ENCODE results near the gene HECW1.

Gene HECW1

GRCh38 chr7:43290978-43291377, 178.5 kb downstream of the HECW1 start:
- no peaks in the 10 kb centered on the region for H3K4me1 ChIP-seq
- no peak for DNase-seq
- peaks cover 0 to 13% (median 10%) of the 10 kb centered on the region in 3 donors for H3K9me3 ChIP-seq
- H3K27ac ChIP-seq: no peak overlapping the region
- H3K4me3 ChIP-seq: no peak overlapping the region
- H3K27me3 ChIP-seq: no peaks in the 10 kb centered on the region
- H3K36me3 ChIP-seq: no peaks in the 10 kb centered on the region
- no peak for TF ChIP-seq CTCF (IDR thresholded peaks at IDR 0.05)
- intact Hi-C loops (cut with DNase I; ENCODE audit: low total_unique reads): no loop called here

- TF ChIP-seq CTCF (IDR thresholded peaks at IDR 0.05): no peak
- no peak for DNase-seq
- Histone ChIP-seq H3K4me3 (no peak overlapping the region), H3K27ac (no peak overlapping the region), H3K9me3 (peaks cover 0 to 11% (median 10%) of the 10 kb centered on the region in 3 donors), H3K36me3 (no peaks in the 10 kb centered on the region), H3K4me1 (no peaks in the 10 kb centered on the region), H3K27me3 (no peaks in the 10 kb centered on the region)
- intact Hi-C loops (cut with DNase I; ENCODE audit: low total_unique reads): no loop called here
Observed at GRCh38 chr7:43291789-43292188, 179.3 kb downstream of the HECW1 start.

GRCh38 chr7:43292384-43292783, 179.9 kb downstream of the HECW1 start:
- Histone ChIP-seq H3K27ac (no peak overlapping the region), H3K9me3 (peaks cover 0 to 11% (median 10%) of the 10 kb centered on the region in 3 donors), H3K4me3 (no peak overlapping the region), H3K36me3 (no peaks in the 10 kb centered on the region), H3K27me3 (no peaks in the 10 kb centered on the region), H3K4me1 (no peaks in the 10 kb centered on the region)
- DNase-seq: no peak
- intact Hi-C loops (cut with DNase I; ENCODE audit: low total_unique reads): no loop called here
- TF ChIP-seq CTCF (IDR thresholded peaks at IDR 0.05): no peak

GRCh38 chr7:43294080-43294630, 181.7 kb downstream of the HECW1 start:
- Histone ChIP-seq H3K9me3 (peaks cover 0 to 11% (median 10%) of the 10 kb centered on the region in 3 donors), H3K27me3 (no peaks in the 10 kb centered on the region), H3K4me1 (no peaks in the 10 kb centered on the region), H3K27ac (no peak overlapping the region), H3K36me3 (no peaks in the 10 kb centered on the region), H3K4me3 (no peak overlapping the region)
- intact Hi-C loops (cut with DNase I; ENCODE audit: low total_unique reads): no loop called here
- TF ChIP-seq CTCF (IDR thresholded peaks at IDR 0.05): no peak
- DNase-seq: no peak

GRCh38 chr7:43295429-43295828, 183.0 kb downstream of the HECW1 start:
- no peak for DNase-seq
- no peaks in the 10 kb centered on the region for H3K36me3 ChIP-seq
- no peaks in the 10 kb centered on the region for H3K4me1 ChIP-seq
- intact Hi-C loops (cut with DNase I; ENCODE audit: low total_unique reads): no loop called here
- H3K27me3 ChIP-seq: no peaks in the 10 kb centered on the region
- no peak overlapping the region for H3K27ac ChIP-seq
- H3K4me3 ChIP-seq: no peak overlapping the region
- H3K9me3 ChIP-seq: peaks cover 0 to 11% (median 10%) of the 10 kb centered on the region in 3 donors
- no peak for TF ChIP-seq CTCF (IDR thresholded peaks at IDR 0.05)

- DNase-seq: no peak
- intact Hi-C loops (cut with DNase I; ENCODE audit: low total_unique reads): no loop called here
- TF ChIP-seq CTCF (IDR thresholded peaks at IDR 0.05): no peak
- H3K27me3 ChIP-seq: no peaks in the 10 kb centered on the region
- H3K9me3 ChIP-seq: peaks cover 0 to 4% (median 1%) of the 10 kb centered on the region in 3 donors
- no peak overlapping the region for H3K4me3 ChIP-seq
- no peaks in the 10 kb centered on the region for H3K36me3 ChIP-seq
- H3K27ac ChIP-seq: no peak overlapping the region
- H3K4me1 ChIP-seq: no peaks in the 10 kb centered on the region
Observed at GRCh38 chr7:43296306-43296705, 183.9 kb downstream of the HECW1 start.
